ENCODE measurements around the gene ROGDI. TPM values are rescaled to one million over a fixed set of nuclear protein-coding genes. Genes with fewer than 3 reads are reported as not detected.

ROGDI gene
- total and polyA plus RNA-seq, 2 of the 13 experiments (the other 11 are each of a cell fraction or from before 2014, with no cell fraction given) = 19.2 to 42.1 TPM

DNA sequence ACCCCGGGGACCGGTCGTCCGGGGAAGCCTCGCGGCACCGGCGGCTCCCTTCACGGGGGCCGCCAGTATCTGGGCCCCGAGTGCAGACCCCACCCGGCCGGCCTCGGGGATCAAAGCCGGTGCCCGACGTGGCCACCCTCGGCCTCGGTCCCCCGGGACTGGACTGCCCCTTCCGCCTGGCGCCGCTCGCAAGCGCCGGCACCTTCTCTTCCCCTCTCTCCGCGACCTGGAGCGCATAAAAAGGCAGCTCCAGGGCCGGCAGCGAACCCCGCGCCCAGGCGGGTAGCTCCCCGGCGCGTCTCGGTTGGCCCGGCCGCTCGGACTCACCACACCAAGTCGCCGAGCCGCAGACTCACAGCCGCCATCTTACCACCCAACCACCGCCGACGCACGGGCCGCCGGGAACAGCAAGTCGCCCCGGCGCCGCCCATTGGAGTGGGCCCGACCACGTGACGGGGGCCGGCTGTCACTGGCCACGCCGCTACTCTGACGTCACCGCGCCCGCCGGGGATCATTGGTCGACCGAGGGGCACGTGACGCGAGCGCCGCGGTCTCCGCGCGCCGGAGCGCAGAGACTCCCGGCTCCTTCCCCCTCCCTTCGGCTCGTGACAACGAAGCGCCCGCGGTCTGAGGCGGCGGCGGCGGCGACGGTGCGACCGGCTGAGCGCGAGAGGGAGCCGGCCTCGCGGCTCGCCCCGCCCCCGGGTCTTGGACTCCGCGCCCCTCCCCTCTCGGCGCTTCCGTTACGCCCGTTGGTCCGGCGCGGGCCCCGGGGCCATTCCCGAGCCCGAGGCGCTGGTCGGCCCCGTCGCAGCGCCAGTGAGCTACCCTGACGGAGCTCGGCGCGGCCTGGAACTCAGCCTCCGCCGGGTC is 44.7 kb upstream of the ROGDI start, which contains the start of the genes GLYR1 and UBN1 (continued):
- TF ChIP-seq, protein P1, sequence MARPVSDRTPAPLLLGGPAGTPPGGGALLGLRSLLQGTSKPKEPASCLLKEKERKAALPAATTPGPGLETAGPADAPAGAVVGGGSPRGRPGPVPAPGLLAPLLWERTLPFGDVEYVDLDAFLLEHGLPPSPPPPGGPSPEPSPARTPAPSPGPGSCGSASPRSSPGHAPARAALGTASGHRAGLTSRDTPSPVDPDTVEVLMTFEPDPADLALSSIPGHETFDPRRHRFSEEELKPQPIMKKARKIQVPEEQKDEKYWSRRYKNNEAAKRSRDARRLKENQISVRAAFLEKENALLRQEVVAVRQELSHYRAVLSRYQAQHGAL (CRISPR knock-in tag; IDR thresholded peaks at IDR 0.05; ENCODE audit: not compliant biosample characterization) = peak; percentile 73
- TF ChIP-seq, protein P2, sequence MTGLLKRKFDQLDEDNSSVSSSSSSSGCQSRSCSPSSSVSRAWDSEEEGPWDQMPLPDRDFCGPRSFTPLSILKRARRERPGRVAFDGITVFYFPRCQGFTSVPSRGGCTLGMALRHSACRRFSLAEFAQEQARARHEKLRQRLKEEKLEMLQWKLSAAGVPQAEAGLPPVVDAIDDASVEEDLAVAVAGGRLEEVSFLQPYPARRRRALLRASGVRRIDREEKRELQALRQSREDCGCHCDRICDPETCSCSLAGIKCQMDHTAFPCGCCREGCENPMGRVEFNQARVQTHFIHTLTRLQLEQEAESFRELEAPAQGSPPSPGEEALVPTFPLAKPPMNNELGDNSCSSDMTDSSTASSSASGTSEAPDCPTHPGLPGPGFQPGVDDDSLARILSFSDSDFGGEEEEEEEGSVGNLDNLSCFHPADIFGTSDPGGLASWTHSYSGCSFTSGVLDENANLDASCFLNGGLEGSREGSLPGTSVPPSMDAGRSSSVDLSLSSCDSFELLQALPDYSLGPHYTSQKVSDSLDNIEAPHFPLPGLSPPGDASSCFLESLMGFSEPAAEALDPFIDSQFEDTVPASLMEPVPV (CRISPR knock-in tag; IDR thresholded peaks at IDR 0.05) = peak; percentile 77
- TF ChIP-seq DNMT3B (CRISPR knock-in tag; conservative IDR thresholded peaks at IDR 0.05) (no peak), YY1 (IDR thresholded peaks at IDR 0.05; ENCODE audit: insufficient read depth, insufficient replicate concordance, low read depth, low read length) (peak; percentile 95), PPARG (CRISPR knock-in tag; conservative IDR thresholded peaks at IDR 0.05) (no peak), ZNF775 (CRISPR knock-in tag; IDR thresholded peaks at IDR 0.05; ENCODE audit: borderline replicate concordance) (no peak), ZMYM3 (CRISPR knock-in tag; IDR thresholded peaks at IDR 0.05) (no peak), REPIN1 (CRISPR knock-in tag; IDR thresholded peaks at IDR 0.05; ENCODE audit: borderline replicate concordance, low read depth) (peak; percentile 74), SRSF4 (IDR thresholded peaks at IDR 0.05; ENCODE audit: low read depth, low read length, poor library complexity, severe bottlenecking) (no peak), ZNF816 (CRISPR knock-in tag; IDR thresholded peaks at IDR 0.05; ENCODE audit: borderline replicate concordance) (peak; percentile 11; the same call in 1 of the 2 replicates), ARNT (IDR thresholded peaks at IDR 0.05) (no peak), ATAD3A (CRISPR knock-in tag; IDR thresholded peaks at IDR 0.05) (no peak)
- TF ChIP-seq, protein P3, sequence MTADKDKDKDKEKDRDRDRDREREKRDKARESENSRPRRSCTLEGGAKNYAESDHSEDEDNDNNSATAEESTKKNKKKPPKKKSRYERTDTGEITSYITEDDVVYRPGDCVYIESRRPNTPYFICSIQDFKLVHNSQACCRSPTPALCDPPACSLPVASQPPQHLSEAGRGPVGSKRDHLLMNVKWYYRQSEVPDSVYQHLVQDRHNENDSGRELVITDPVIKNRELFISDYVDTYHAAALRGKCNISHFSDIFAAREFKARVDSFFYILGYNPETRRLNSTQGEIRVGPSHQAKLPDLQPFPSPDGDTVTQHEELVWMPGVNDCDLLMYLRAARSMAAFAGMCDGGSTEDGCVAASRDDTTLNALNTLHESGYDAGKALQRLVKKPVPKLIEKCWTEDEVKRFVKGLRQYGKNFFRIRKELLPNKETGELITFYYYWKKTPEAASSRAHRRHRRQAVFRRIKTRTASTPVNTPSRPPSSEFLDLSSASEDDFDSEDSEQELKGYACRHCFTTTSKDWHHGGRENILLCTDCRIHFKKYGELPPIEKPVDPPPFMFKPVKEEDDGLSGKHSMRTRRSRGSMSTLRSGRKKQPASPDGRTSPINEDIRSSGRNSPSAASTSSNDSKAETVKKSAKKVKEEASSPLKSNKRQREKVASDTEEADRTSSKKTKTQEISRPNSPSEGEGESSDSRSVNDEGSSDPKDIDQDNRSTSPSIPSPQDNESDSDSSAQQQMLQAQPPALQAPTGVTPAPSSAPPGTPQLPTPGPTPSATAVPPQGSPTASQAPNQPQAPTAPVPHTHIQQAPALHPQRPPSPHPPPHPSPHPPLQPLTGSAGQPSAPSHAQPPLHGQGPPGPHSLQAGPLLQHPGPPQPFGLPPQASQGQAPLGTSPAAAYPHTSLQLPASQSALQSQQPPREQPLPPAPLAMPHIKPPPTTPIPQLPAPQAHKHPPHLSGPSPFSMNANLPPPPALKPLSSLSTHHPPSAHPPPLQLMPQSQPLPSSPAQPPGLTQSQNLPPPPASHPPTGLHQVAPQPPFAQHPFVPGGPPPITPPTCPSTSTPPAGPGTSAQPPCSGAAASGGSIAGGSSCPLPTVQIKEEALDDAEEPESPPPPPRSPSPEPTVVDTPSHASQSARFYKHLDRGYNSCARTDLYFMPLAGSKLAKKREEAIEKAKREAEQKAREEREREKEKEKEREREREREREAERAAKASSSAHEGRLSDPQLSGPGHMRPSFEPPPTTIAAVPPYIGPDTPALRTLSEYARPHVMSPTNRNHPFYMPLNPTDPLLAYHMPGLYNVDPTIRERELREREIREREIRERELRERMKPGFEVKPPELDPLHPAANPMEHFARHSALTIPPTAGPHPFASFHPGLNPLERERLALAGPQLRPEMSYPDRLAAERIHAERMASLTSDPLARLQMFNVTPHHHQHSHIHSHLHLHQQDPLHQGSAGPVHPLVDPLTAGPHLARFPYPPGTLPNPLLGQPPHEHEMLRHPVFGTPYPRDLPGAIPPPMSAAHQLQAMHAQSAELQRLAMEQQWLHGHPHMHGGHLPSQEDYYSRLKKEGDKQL (CRISPR knock-in tag; IDR thresholded peaks at IDR 0.05; ENCODE audit: low read depth) = 0 out of 2 replicates have a peak, but pooled peaks have one; percentile 18
- TF ChIP-seq, protein P4, sequence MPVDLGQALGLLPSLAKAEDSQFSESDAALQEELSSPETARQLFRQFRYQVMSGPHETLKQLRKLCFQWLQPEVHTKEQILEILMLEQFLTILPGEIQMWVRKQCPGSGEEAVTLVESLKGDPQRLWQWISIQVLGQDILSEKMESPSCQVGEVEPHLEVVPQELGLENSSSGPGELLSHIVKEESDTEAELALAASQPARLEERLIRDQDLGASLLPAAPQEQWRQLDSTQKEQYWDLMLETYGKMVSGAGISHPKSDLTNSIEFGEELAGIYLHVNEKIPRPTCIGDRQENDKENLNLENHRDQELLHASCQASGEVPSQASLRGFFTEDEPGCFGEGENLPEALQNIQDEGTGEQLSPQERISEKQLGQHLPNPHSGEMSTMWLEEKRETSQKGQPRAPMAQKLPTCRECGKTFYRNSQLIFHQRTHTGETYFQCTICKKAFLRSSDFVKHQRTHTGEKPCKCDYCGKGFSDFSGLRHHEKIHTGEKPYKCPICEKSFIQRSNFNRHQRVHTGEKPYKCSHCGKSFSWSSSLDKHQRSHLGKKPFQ (CRISPR knock-in tag; IDR thresholded peaks at IDR 0.05; ENCODE audit: insufficient replicate concordance) = peak; percentile 25
- TF ChIP-seq, protein P5, sequence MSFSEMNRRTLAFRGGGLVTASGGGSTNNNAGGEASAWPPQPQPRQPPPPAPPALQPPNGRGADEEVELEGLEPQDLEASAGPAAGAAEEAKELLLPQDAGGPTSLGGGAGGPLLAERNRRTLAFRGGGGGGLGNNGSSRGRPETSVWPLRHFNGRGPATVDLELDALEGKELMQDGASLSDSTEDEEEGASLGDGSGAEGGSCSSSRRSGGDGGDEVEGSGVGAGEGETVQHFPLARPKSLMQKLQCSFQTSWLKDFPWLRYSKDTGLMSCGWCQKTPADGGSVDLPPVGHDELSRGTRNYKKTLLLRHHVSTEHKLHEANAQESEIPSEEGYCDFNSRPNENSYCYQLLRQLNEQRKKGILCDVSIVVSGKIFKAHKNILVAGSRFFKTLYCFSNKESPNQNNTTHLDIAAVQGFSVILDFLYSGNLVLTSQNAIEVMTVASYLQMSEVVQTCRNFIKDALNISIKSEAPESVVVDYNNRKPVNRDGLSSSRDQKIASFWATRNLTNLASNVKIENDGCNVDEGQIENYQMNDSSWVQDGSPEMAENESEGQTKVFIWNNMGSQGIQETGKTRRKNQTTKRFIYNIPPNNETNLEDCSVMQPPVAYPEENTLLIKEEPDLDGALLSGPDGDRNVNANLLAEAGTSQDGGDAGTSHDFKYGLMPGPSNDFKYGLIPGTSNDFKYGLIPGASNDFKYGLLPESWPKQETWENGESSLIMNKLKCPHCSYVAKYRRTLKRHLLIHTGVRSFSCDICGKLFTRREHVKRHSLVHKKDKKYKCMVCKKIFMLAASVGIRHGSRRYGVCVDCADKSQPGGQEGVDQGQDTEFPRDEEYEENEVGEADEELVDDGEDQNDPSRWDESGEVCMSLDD (CRISPR knock-in tag; IDR thresholded peaks at IDR 0.05; ENCODE audit: borderline replicate concordance) = no peak
